GM23248 (cell line): ENCODE results near the gene ZBTB20. TPM values are rescaled to one million over a fixed set of nuclear protein-coding genes. Genes with fewer than 3 reads are reported as not detected.

Source experiments
- DNase-seq: peaks from one replicate; pipeline ENCODE4 v3.0.0-alpha.2; 2015
- H2AFZ ChIP-seq: fragments of 200-600 bp; sonication (generic); 2 replicates; pipeline ENCODE4 v1.6.1; 2016; ENCODE audit warnings: antibody characterized with exemption
- H3F3A ChIP-seq: fragments of 200-600 bp; sonication (generic); 2 replicates; pipeline ENCODE4 v1.6.1; 2016; ENCODE audit warnings: mild to moderate bottlenecking, antibody characterized with exemption, mixed run types; ENCODE audit not compliant: insufficient read depth
- H3K27ac ChIP-seq: fragments of 200-600 bp; sonication (generic); 2 replicates; pipeline ENCODE4 v1.5.1; 2016; ENCODE audit warnings: mild to moderate bottlenecking
- H3K27me3 ChIP-seq: fragments of 200-600 bp; sonication (generic); replicated peaks from 2 replicates; pipeline ENCODE4 v1.6.1; 2016; ENCODE audit warnings: mild to moderate bottlenecking; ENCODE audit not compliant: insufficient read depth
- H3K36me3 ChIP-seq: fragments of 200-600 bp; sonication (generic); 2 replicates; pipeline ENCODE4 v1.6.1; 2016; ENCODE audit warnings: low read depth, mild to moderate bottlenecking
- H3K4me1 ChIP-seq: fragments of 200-600 bp; sonication (generic); 2 replicates; pipeline ENCODE4 v1.6.1; 2016; ENCODE audit warnings: mild to moderate bottlenecking; ENCODE audit not compliant: insufficient read depth
- H3K4me2 ChIP-seq: fragments of 200-600 bp; sonication (generic); one replicate; pipeline ENCODE4 v1.6.1; 2016; ENCODE audit warnings: mild to moderate bottlenecking; ENCODE audit not compliant: unreplicated experiment
- H3K4me3 ChIP-seq: fragments of 200-600 bp; sonication (generic); 2 replicates; pipeline ENCODE4 v1.5.1; 2016; ENCODE audit warnings: mild to moderate bottlenecking
- H3K79me2 ChIP-seq: fragments of 200-600 bp; sonication (generic); 2 replicates; pipeline ENCODE4 v1.6.1; 2016; ENCODE audit warnings: mild to moderate bottlenecking; ENCODE audit not compliant: insufficient read depth
- H3K9ac ChIP-seq: fragments of 200-600 bp; sonication (generic); 2 replicates; pipeline ENCODE4 v1.6.1; 2016; ENCODE audit warnings: mild to moderate bottlenecking
- H3K9me2 ChIP-seq: fragments of 200-600 bp; sonication (generic); 2 replicates; pipeline ENCODE4 v1.6.1; 2016; ENCODE audit warnings: mixed run types, mild to moderate bottlenecking, moderate library complexity; ENCODE audit not compliant: insufficient read depth
- H3K9me3 ChIP-seq: fragments of 200-600 bp; sonication (generic); one replicate; pipeline ENCODE4 v1.6.1; 2017; ENCODE audit warnings: low read depth
- H4K20me1 ChIP-seq: fragments of 200-600 bp; sonication (generic); 2 replicates; pipeline ENCODE4 v1.6.0; 2016; ENCODE audit not compliant: insufficient read depth
- EZH2 ChIP-seq: fragments of 200-600 bp; sonication (generic); IDR thresholded peaks from 2 replicates; pipeline ENCODE4 v1.6.1; 2018; ENCODE audit warnings: antibody characterized with exemption, mild to moderate bottlenecking; ENCODE audit not compliant: insufficient read depth, poor library complexity, severe bottlenecking
- EZH2phosphoT487 ChIP-seq: fragments of 200-600 bp; sonication (generic); IDR thresholded peaks from 2 replicates; pipeline ENCODE4 v1.6.1; 2018; ENCODE audit warnings: antibody characterized with exemption, moderate library complexity, mild to moderate bottlenecking, low read depth; ENCODE audit not compliant: insufficient read depth
- WGBS, 2 experiments: methylation state at CpG; one replicate each; pipeline ENCODE4 v1.1.6; 2015 to 2017; ENCODE audit warnings: low lambda C conversion rate in 2 of 2, low coverage in 1 of 2; ENCODE audit errors: missing lambda C conversion rate in 2 of 2; 5-methylcytosine and 5-hydroxymethylcytosine counted together
- in situ Hi-C: fragments of 300-500 bp; cut with MboI; formaldehyde crosslinking; loops from 2 replicates; pipeline ENCODE4 v1.15.0; 2020
- polyA plus RNA-seq: library from polyadenylated mRNA; unstranded; fragments of >200 nt; fragmentation: Nextera tagmentation; extraction: Ambion mirVana; gene quantifications from 2 replicates; pipeline ENCODE4 v1.2.1, GENCODE V29; 2016
- total RNA-seq: library from RNA; depleted of rRNA; stranded (reverse); fragments of >200 nt; shearing (Covaris generic); gene quantifications from 2 replicates; pipeline ENCODE4 v1.2.3, GENCODE V29; 2014

The ZBTB20 gene
- total and polyA plus RNA-seq, 2 experiments from 2014 or later: 9.2 to 12.2 TPM

- in situ Hi-C loops: no loop called here
- DNase-seq: no peak
- Histone ChIP-seq H3K9me2 (no peaks in the 10 kb centered on the region), H3K9ac (no peak overlapping the region), H3K4me1 (no peaks in the 10 kb centered on the region), H3K27me3 (no peaks in the 10 kb centered on the region), H3K36me3 (no peaks in the 10 kb centered on the region), H4K20me1 (no peaks in the 10 kb centered on the region), H3K4me2 (no peak overlapping the region), H2AFZ (no peak overlapping the region), H3K27ac (no peak overlapping the region), H3K4me3 (no peak overlapping the region), H3K79me2 (no peaks in the 10 kb centered on the region), H3F3A (no peaks in the 10 kb centered on the region), H3K9me3 (no peaks in the 10 kb centered on the region)
- 94 to 98% methylated on average over 5 of the region's 5 CpGs for WGBS, 2 experiments
- TF ChIP-seq EZH2 (no peak), EZH2phosphoT487 (no peak)
Observed at GRCh38 chr3:114809668-114810413, 337.2 kb downstream of the ZBTB20 start.

- H3F3A ChIP-seq: no peaks in the 10 kb centered on the region
- H3K79me2 ChIP-seq: no peaks in the 10 kb centered on the region
- H3K27ac ChIP-seq: no peak overlapping the region
- no peak overlapping the region for H2AFZ ChIP-seq
- no peaks in the 10 kb centered on the region for H3K4me1 ChIP-seq
- H3K9ac ChIP-seq: no peak overlapping the region
- 0 out of 2 replicates have a peak, but pooled peaks cover 3% of the 10 kb centered on the region for H3K9me2 ChIP-seq
- in situ Hi-C loops: no loop called here
- no peaks in the 10 kb centered on the region for H3K27me3 ChIP-seq
- no peak for DNase-seq
- H3K4me3 ChIP-seq: no peak overlapping the region
- H3K36me3 ChIP-seq: no peaks in the 10 kb centered on the region
- H3K9me3 ChIP-seq: no peaks in the 10 kb centered on the region
- H3K4me2 ChIP-seq: no peak overlapping the region
- WGBS, 2 experiments: 82 to 86% methylated on average over 1 of the region's 1 CpG
- H4K20me1 ChIP-seq: no peaks in the 10 kb centered on the region
- TF ChIP-seq EZH2 (no peak), EZH2phosphoT487 (no peak)
Observed at GRCh38 chr3:114804099-114804498, 343.0 kb downstream of the ZBTB20 start.

GRCh38 chr3:114803042-114803695 lies 343.9 kb downstream of the ZBTB20 start:
- in situ Hi-C loops: no loop called here
- no peak for DNase-seq
- Histone ChIP-seq H3K9ac (no peak overlapping the region), H3K27me3 (no peaks in the 10 kb centered on the region), H3K79me2 (no peaks in the 10 kb centered on the region), H3K9me2 (0 out of 2 replicates have a peak, but pooled peaks cover 4% of the 10 kb centered on the region), H3K4me3 (no peak overlapping the region), H3F3A (no peaks in the 10 kb centered on the region), H3K4me1 (no peaks in the 10 kb centered on the region), H3K27ac (no peak overlapping the region), H3K9me3 (no peaks in the 10 kb centered on the region), H3K36me3 (no peaks in the 10 kb centered on the region), H2AFZ (no peak overlapping the region), H4K20me1 (no peaks in the 10 kb centered on the region), H3K4me2 (no peak overlapping the region)
- WGBS, 2 experiments: 90 to 92% methylated on average over 5 of the region's 5 CpGs
- TF ChIP-seq EZH2 (no peak), EZH2phosphoT487 (no peak)

- TF ChIP-seq EZH2phosphoT487: no peak
- TF ChIP-seq EZH2: no peak
- Histone ChIP-seq H3K4me3 (no peak overlapping the region), H3F3A (no peaks in the 10 kb centered on the region), H3K27ac (no peak overlapping the region), H3K4me2 (no peak overlapping the region), H2AFZ (no peak overlapping the region), H3K9ac (no peak overlapping the region), H3K36me3 (no peaks in the 10 kb centered on the region), H3K27me3 (no peaks in the 10 kb centered on the region), H3K4me1 (no peaks in the 10 kb centered on the region), H3K79me2 (no peaks in the 10 kb centered on the region), H3K9me3 (no peaks in the 10 kb centered on the region), H3K9me2 (0 out of 2 replicates have a peak, but pooled peaks cover 4% of the 10 kb centered on the region), H4K20me1 (no peaks in the 10 kb centered on the region)
- peak; percentile 1 for DNase-seq
- WGBS, 2 experiments: 59 to 62% methylated on average over 5 of the region's 5 CpGs
- in situ Hi-C loops: no loop called here
Observed at GRCh38 chr3:114800272-114801031, 346.6 kb downstream of the ZBTB20 start.
